CD4-positive, alpha-beta T cell treated with Interleukin-2 at 100 ng/mL for 4 hours (primary cell): Measurements from ENCODE around the gene RUNX2.

Experiments
- DNase-seq: peaks from one replicate; pipeline ENCODE4 v3.0.0-alpha.2; 2020; ENCODE audit warnings: low spot score

The RUNX2 gene

DNA sequence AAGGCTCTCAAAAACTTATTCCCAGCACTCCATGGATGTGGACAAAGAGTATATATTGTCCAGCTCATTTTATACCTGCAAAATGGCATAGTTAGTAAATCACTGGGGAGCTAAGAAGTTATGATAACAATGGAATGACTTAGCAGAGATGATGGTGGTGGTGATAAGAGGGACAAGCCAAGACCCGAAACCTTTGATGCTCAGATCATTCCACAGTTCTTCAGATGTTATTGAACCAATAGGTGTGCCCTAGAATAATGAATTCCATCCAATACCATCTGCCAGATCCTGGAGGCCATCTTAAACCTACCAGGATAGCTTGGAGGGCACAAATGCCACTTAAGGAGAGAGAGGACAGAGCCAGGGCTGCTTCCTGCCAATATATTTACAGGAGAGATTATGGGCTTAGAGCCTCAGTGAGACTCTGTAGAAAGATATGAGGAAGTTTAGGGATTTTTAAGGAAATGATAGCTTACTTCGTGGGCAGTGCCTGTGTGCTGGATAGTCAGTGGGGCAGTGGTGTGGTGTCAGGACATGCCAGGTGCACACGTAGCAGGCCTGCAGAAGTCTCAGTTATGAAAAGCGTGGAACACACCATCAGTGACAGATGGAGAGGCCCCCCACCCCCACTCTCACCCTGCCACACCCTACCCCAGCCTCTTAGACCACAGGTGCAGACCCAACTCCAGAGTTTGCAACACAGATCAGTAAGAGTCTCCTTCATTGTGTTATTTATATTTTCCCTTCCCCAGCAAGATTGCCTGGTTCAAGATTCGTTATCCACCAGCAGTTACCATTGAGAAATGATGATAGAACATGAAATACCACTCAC lies 259.3 kb downstream of the RUNX2 start:
- DNase-seq: no peak

DNA sequence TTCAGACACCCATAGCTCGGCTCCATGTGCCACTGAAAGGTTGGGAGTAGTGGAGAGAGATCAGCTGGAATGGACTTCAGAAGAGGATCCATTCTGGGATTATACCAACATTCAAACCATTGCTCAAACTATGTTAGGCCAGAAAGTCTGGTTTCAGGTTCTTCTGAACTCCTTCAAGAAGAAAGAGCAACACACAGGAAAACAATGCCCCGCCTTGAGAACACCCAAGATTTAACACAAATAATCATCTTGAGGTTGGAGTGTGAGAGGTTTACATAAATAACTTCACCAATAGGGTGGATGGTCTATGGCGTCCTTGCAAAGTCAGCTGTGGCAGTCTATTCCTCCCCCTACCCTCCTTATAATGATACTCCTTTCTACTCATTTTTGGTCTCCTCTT lies 261.2 kb downstream of the RUNX2 start:
- peak; percentile 24 for DNase-seq

DNA sequence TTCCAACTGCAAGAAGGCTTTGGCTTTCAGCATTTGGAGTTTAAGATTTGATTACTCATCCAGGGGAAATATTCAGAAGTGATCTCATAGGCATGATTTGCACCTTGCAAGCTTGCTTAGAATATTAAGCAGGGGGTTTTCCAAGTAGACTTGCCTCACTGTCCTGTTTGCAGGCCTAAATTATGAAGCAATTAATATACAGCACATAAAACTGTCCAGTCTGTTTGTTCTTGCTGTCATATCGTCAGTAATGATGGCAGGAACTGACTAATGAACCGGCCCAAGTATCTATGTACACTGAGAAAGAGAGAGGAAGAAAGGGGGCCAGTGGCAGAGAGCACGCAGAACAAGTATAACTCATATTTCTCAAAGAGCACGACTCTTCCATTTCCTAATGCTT lies 262.1 kb downstream of the RUNX2 start:
- DNase-seq: peak; percentile 64

DNA sequence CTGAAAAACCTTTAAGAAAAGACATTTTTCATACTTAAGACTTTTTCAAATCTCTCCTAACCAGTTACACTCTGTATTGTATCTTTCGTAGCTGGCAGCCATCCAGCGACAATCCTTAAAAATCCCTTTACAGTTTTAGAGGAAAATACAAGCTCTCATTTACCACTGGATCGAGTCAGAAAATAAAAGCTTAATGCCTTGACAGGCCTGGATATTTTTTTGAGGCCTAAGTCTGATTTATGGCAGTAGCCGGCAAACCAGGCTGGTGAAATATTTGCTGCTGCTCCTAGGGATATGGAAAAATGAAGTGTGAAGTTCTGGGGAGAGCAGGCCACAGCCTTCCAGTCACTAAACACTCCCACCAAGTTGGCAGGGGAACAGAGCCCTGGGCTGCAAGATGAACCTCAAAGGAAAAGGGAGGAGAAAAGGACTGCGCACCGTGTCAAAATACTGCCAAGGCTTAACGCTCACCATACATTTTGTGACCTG lies 262.6 kb downstream of the RUNX2 start:
- no peak for DNase-seq

DNA sequence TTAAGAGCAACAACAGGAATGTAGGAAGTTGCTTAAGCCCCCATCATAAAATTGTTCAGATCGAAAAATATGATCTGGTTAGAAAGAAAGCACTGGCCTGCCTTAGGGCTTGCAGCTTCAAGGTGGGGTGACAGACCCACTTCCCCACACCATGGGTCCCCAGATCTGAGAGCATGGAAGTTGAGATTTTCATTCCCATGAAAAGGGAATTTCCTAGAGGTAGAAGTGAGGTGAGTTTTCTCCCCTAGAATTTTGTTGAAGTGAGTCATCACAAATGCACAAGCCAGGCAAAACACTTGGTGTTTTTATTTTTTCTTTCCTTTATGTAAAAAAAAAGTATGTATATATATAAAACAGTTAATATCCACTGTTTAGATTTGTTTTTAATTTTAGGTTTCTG lies 263.2 kb downstream of the RUNX2 start:
- DNase-seq: no peak

DNA sequence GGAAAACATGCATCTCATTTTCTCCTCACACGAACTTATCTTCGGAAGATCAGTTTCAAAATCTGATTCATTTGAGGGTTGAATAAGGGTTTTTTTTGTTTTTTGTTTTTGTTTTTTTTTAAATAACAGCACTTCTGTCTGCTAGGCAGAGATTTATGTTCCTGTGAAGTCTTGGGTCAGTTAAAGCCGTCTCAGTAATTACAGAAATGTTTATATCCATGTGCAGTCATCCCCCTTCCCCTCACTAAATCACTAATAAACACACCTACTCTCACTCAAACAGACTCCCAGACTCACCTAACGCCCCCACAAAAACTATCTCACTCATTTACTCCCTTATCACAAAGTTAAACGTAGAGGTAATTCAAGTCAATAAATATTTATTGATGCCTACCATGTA lies 263.8 kb downstream of the RUNX2 start:
- DNase-seq: no peak

DNA sequence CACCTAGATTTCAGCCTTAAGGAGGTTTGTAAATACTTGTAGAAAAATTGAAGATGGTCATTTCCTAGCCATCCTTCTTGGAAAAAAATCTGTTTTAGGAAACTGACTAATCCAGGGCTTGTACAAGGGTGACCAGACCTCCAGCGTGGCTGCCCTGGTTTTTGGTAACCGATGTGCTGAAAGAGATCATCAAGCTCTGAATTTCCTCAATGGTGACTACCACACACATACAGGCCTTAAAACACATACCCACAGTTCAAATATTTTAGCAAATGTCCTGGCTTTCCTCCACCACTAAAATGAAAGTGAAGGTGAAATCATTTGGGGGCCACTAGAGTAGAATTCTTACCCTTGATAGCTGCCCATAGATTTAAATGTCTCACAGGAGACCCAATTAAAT lies 264.9 kb downstream of the RUNX2 start:
- DNase-seq: no peak

DNA sequence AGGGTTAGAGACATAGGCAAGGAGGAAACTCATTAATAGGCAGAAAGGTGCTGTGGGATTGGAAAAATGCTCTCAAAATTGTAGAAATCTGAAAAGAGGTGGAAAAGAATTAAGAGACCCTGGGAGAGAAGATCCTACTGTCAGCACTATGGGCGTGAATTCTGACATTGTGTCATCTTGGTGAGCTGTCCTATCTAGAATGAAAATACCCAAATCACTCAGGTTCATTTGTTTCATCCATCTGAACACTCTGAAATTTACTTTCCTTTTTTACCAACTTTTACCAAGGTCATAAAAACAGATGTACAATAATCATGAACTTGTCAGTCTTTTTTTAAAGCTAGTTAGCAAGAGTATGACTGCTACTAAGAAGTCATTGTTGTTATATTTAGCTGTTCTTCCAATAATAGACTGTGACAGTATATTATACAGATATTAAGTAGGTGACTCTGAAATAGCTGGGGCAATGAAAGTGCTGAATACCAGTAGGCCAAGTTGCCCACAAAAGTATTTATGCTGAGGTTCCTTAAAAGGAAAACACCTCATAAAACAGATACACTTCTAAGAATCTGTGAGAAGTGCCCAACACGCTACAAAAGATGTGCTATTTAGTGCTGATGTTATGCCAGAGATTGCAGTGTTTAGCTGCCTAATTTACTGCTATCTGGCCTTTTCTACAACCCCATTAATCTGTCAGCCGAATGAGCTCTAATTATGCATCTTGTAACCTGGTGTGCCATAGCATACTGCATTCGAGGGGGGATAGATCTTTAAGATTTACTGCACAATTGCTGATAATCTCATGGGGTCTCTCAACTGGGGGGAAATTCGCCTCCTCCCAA lies 267.1 kb downstream of the RUNX2 start:
- DNase-seq: peak; percentile 51

DNA sequence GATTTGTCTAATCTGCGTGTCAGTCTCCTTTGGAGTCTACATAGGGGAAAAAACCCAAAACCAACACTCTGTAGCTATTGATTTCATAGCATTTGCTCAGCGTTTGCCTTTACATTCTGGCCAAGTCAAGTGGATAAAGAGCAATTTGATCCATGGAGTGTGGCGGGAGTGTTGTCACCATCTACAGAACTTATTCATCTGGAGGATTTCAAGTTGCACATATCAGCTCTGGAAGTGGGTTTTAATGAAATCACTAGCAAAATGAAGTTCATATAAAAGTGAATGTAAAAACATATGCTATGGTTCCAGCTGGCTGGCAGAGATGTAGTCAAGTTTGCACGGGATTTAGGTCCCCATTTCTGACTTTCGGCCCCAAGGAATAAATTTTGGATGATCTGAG lies 269.3 kb downstream of the RUNX2 start:
- no peak for DNase-seq

DNA sequence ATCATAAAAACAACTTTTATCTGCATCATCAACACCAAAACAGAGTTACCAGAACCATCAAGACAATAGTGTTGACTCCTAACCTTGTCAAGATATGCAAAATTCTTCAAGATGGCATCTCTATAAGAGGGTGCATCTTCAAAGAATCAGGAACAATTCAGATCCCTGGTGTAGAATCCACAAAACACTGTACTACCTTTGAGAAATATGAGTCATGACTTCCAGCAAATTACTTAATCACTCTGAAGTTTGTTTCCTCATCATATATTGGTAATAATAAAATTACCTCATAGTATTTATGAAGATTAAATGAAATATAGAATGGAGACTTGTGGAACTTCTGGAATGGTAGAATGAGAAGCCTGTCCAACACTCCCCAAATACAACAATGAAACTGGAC lies 270.9 kb downstream of the RUNX2 start:
- DNase-seq: no peak

DNA sequence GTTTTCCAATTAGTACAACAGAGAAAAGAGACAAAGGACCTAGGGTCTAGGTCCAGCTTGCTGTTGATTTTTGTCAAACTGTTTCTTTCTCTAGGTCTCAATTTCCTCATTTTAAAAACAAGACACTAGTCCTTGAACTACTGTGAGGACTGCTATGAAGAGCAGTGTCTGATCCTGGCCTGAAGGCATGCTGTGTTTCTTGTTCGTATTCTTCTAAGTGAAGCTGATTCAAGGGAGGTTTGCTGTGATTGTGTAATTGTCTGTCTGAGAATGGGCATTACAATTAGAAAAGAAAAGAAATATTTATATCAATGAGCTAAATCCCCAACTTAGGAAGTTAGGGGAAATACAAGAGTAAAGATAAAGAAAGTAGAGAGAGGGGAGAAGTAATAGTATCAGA lies 277.8 kb downstream of the RUNX2 start:
- DNase-seq: no peak

DNA sequence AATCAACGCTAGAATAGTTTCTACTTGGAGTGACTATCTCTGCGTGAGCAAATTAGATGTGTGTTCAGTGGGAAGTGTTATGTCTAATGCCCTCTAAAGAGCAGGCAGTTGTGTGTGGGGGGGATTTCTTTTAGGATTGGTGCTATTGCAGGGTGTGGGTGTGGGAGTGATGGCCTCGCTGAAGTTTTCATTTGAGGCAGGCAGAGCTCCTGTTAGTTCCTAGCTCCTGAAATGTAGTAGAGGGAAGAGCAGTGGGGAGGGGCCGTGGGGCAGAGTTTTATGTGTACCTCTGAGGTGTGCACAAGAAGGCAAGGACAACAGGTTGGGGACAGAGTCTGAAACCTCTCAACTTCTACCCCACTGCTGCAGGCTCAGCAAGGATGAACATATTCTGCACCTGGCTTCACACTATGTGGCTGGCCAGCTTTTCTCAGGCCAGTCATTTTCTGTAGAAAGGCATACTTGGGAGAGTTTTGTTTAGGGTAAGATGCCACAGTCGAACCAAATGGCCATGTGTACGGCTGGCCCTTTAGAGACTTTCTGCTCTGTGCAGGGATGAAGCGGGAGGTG lies 278.8 kb downstream of the RUNX2 start:
- DNase-seq: no peak

DNA sequence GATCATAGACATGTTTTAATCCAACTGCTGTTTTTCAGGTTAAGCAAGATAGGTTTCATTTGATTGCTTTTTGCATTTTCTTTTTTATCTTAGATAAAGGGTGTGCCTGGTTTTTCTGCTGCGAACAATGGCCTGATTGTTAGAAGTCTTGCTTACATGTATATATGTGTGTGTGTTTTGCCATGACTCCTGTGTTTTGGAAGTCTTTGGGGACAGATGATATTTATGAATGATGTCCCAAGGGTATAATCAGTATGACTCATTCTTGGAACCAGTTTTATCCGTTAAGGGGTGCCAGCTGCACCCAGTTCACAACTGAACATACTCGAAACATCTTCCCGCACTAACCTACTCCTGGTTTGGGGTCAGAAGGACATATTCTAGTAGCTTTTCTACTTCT lies 279.7 kb downstream of the RUNX2 start:
- no peak for DNase-seq

DNA sequence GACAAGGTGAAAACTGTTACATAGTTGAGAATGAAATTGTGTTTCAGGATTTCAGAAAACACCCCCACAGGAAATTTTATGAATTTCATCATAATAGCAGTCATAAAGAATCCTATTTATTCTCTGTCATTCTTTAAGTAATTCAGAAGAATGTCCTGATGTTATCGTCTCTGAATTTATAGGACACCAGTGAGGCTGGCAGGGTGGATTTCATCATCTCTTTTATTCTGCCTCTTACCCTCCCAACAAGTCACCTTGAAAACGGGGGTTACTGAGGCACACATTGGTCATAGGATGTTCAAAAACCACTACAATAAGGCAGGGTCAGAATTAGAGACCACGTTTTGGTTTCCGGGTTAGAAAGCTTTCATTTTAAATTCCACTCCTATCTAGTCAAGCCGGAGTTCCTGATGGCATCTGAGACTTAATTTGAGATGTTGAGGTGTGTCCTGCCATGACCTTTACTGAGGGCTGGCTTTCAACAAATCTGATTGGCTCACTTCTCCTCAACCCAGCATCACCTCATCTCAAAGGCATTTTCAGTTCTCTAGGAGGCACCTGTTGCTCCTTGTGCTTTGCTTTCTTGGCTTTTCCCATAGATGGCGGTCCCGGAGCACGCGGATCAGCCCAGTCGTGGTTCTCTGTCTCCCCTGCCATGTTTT lies 280.3 kb downstream of the RUNX2 start:
- no peak for DNase-seq

DNA sequence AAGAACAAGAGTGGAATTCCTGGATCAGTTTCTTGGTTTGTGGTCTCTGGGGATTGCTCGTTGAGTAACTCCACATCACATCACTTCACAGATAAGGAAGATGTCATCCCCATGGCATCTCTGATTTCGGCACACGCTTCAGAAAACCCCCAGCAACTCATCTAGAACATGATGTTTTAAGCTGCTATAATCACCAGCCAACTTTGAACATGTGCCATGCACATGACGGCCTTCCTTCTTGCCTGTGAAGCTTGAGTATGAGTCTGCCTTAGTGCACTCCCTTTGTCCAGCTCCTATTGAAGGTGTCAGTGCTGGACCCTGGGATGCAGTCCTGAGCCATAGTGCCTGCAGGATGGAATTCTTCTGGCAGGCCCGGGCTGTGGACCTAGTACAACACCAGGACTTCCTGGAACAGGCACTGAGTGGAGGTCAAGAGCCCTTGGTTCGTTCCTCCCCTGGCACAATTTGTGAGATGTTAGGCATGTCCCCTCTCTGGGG lies 281.1 kb downstream of the RUNX2 start:
- DNase-seq: no peak

DNA sequence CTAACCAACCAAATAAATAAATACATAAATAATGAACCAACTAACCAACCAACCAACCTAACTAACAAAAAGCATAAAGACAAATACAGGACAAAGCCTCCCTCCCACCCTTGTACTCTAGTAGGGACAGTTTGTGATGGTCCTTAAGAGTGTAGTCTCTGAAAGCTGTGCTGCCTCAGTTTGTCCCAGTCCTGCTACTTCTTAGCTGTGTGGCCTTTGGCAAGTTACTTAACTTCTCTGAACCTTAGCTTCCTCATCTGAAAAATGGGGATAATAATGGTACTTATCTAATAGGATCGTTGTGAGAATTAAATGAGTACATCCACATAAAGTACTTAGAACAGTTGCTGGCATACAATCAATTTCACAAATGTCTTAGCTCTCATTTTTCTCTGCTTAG lies 282.2 kb downstream of the RUNX2 start:
- no peak for DNase-seq

DNA sequence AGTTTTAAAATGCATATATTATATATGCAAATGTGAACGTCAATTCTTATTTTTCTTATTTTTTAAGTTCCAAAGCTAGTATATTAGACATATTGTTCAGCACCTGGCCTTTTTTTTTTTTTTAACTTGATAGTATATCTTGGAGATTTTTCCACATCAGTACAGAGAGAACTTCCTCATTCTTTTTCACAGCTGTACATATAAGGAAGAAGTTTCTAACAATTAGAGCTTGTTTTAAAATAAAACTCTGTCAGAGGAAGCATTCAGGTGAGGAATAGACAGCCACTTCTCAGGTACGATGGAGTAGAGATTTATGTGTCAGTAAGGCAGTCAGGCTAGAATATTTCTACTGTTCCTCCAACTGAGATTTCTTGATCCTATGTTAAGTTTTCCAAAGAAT lies 282.7 kb downstream of the RUNX2 start:
- DNase-seq: no peak

DNA sequence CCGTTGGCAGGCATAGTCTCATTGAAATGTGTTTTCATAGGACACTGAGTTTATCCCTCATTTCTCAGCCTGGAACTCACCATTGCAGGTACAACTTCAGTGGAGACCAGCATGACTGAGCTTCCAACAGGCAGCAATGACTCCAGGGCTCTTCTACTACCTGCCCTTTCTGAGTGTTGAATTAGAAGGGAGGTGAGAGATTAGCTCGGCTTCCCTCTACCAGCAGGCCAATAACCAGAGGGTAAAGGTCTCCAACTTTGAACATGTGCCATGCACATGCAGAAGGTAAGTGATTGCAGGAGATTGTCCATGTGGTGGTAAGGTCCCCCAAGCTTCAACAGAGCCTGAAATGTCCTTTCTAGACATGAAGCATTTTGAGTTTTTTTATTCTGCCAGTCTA lies 283.4 kb downstream of the RUNX2 start:
- no peak for DNase-seq

DNA sequence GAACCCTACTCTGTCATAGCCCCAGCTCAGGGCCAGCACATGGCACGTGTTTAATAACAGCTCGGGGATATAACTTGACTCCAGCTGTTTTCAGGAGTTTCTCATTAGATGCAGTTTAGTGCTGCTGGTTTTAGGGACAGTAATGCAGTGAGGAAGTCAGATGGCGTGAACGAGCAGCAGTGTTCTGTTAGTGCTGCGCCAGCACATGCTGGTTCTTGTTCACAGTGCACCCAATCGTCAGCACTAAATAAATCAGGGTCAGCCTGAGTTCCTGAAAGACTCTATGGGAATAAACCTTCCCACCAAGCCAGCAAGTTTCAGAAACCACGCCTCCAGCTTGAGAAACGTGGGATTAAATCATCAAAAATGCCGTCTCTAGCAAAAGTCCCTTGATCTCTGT lies 285.5 kb downstream of the RUNX2 start:
- no peak for DNase-seq

DNA sequence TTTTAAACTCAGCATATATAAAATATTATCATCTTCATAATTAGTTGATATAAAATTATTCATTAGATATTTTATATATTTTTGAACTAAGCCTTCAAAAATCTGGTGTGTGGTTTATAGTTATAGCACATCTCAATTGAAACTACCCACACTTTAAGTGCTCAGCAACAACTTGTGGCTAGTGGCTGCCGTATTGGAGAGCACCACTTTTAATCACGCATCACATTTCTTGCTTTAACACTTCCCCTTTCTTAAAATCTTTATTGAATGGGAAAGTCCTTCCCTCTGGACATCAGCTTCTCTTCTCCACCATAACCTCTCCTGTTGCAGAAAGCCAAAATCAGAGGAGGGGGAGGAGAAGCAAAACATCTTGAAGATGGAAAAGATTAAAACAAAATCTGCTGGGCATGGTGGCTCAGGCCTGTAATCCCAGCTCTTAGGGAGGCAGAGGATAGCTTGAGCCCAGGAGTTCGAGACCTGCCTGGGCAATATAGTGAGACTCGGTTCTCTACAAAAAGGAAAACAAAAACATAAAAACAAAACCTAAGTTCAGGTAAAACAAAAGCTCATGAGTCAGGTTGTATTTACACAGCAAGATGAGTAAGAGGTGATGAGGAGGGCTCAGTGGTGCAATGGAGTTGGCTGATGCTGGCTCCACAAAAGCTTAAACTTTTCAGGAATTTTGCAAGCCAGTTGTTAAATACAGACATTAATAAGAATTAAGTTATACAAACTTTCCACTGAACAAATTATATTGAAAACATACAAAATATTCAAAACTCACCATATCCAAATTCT lies 286.6 kb downstream of the RUNX2 start:
- no peak for DNase-seq

DNA sequence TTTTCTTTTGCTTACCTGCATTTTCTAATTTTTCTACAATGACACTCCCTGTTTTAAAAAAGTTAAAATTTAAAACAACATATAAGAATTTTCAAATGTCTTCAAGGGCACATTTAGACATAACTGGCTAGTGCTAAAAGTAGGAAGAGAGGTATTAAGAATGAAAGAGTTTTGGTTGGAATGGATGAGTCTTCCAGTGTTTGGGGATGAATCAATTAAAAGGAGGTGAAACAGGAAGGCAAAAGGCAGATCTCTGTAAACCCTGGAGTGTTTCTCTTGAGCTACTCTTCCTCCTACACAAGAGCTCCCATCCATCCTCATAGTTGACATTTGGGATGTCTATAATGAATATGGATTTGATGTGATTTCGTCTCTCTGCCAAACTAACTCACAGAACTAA lies 288.1 kb downstream of the RUNX2 start:
- DNase-seq: no peak
